ENCODE measurements around the gene SLC35B1. TPM values are rescaled to one million over a fixed set of nuclear protein-coding genes. Genes with fewer than 3 reads are reported as not detected.

The SLC35B1 gene
- total and polyA plus RNA-seq, 2 of the 4 experiments (the other 2 are of a cell fraction), result 66.4 to 86.2 TPM

GRCh38 chr17:49738456-49739163 is 30.8 kb upstream of the SLC35B1 start:
- BruUV-seq (replicated peaks), result no TSS peak
- H2BK15ac ChIP-seq (ENCODE audit: low read depth, low read length), result no peak overlapping the region
- POLR2A ChIA-PET (ENCODE audit: unreplicated experiment), result no interaction called here

More at GRCh38 chr17:49738456-49739163, 30.8 kb upstream of the SLC35B1 start:
- no peaks in the 10 kb centered on the region for H4K20me1 ChIP-seq (ENCODE audit: insufficient read depth, low read length)
- no peak overlapping the region for H3K23ac ChIP-seq (ENCODE audit: low read depth, low read length)
- H2AFZ ChIP-seq (replicated peaks; ENCODE audit: low read length, poor library complexity), result no peak overlapping the region
- H3K18ac ChIP-seq (ENCODE audit: low read depth, low read length), result no peak overlapping the region
- intact Hi-C loops (cut with micrococcal nuclease), result no loop called here
- ATAC-seq (ENCODE audit: low read depth) (no peak), DNase-seq (no peak)
- H3K9me3 ChIP-seq (ENCODE audit: control insufficient read depth, insufficient read depth, low read length), result no peaks in the 10 kb centered on the region
- H3K14ac ChIP-seq (replicated peaks; ENCODE audit: low read depth, low read length), result no peak overlapping the region
- H3K4me1 ChIP-seq (ENCODE audit: control insufficient read depth, insufficient read depth, low read length), result peaks cover 4% of the 10 kb centered on the region
- H3K9me1 ChIP-seq (ENCODE audit: insufficient read depth, low read length), result no peaks in the 10 kb centered on the region
- no peaks in the 10 kb centered on the region for H3K36me3 ChIP-seq (ENCODE audit: control insufficient read depth, insufficient read depth, low read length)
- no peak overlapping the region for H2BK20ac ChIP-seq (ENCODE audit: low read depth, low read length)
- H4K5ac ChIP-seq (ENCODE audit: low read depth, low read length), result no peak overlapping the region
- no peak overlapping the region for H2AK9ac ChIP-seq (replicated peaks; ENCODE audit: low read depth, low read length, poor library complexity)
- no peak overlapping the region for H4K91ac ChIP-seq (ENCODE audit: insufficient read depth, low read depth, low read length)
- no CpG with 5 or more reads among the region's 5 CpGs for WGBS, 2 experiments (ENCODE audit: extremely low coverage in 2 of 2, insufficient read length in 1 of 2)
- in situ Hi-C loops (cut with MboI; ENCODE audit: low sequenced_read_pairs), result no loop called here
- H2AK5ac ChIP-seq (ENCODE audit: low read depth, low read length), result no peak overlapping the region
- no peak overlapping the region for H3K27ac ChIP-seq (ENCODE audit: insufficient read depth, low read length)
- no peak overlapping the region for H4K8ac ChIP-seq (ENCODE audit: low read depth in 2 of 2, low read length in 2 of 2)
- no peak overlapping the region for H2BK5ac ChIP-seq (ENCODE audit: low read depth, low read length, poor library complexity, severe bottlenecking)
- no peak overlapping the region for H3K4me2 ChIP-seq (ENCODE audit: low read depth, low read length)
- no peak overlapping the region for H2BK120ac ChIP-seq (ENCODE audit: low read depth, low read length)
- no peak overlapping the region for H3K9ac ChIP-seq (ENCODE audit: low read depth, low read length)
- no peak overlapping the region for H3K4ac ChIP-seq (ENCODE audit: low read depth, low read length)
- no peak overlapping the region for H3K56ac ChIP-seq (ENCODE audit: extremely low read depth, insufficient read depth, low read length)
- TF ChIP-seq NFE2L2 (IDR thresholded peaks at IDR 0.05; ENCODE audit: low read depth, low read length) (no peak), POLR2A (IDR thresholded peaks at IDR 0.05; ENCODE audit: low read depth, low read length) (no peak), SMC3 (IDR thresholded peaks at IDR 0.05; ENCODE audit: low read depth, low read length) (no peak), FOS (IDR thresholded peaks at IDR 0.05; ENCODE audit: low read depth, low read length) (no peak), MAFK (IDR thresholded peaks at IDR 0.05; ENCODE audit: low read depth, low read length) (no peak), CHD1 (IDR thresholded peaks at IDR 0.05; ENCODE audit: low read depth, low read length) (no peak), RAD21 (IDR thresholded peaks at IDR 0.05; ENCODE audit: low read length) (no peak)
- no peaks in the 10 kb centered on the region for H3K79me1 ChIP-seq (ENCODE audit: low read depth in 1 of 2, low read length in 2 of 2)
- dilution Hi-C loops (cut with HindIII; ENCODE audit: low sequenced_read_pairs, unreplicated experiment), result no loop called here
- CTCF ChIA-PET, result interaction anchor here (0.6 kb wide), 1 partner anchor 168 kb away, joined by 3 read pairs; no protein-coding TSS in a partner anchor
- H3K27me3 ChIP-seq (ENCODE audit: control insufficient read depth, insufficient read depth, low read length), result peaks cover 10% of the 10 kb centered on the region
- no peak overlapping the region for H3K4me3 ChIP-seq (ENCODE audit: insufficient read depth, low read depth, low read length)
